Neural cell (in vitro differentiated cells): ENCODE measurements around the gene TECPR2. TPM values are rescaled to one million over a fixed set of nuclear protein-coding genes. Genes with fewer than 3 reads are reported as not detected.

Experiments
- H2AFZ ChIP-seq: fragments of 200-600, 300-800 bp; sonication (generic), shearing (Covaris generic); 2 replicates; pipeline ENCODE4 v1.6.0; 2014; ENCODE audit warnings: low read depth, mild to moderate bottlenecking, antibody characterized with exemption, low read length, moderate library complexity
- H3F3A ChIP-seq: fragments of 200-600 bp; shearing (Covaris generic); 2 replicates; pipeline ENCODE4 v1.6.1; 2016; ENCODE audit warnings: mild to moderate bottlenecking, moderate library complexity, mixed read lengths, antibody characterized with exemption, low read length; ENCODE audit not compliant: insufficient read depth, poor library complexity, severe bottlenecking
- H3K27ac ChIP-seq: fragments of 200-600, 300-800 bp; sonication (generic), shearing (Covaris generic); 2 replicates; pipeline ENCODE4 v1.5.1; 2014; ENCODE audit warnings: mild to moderate bottlenecking, low read length, moderate library complexity
- H3K27me3 ChIP-seq: fragments of 300-800, 200-600 bp; sonication (generic), shearing (Covaris generic); 2 replicates; pipeline ENCODE4 v1.6.0; 2014; ENCODE audit warnings: mild to moderate bottlenecking, low read depth, low read length, moderate library complexity; ENCODE audit not compliant: insufficient read depth
- H3K36me3 ChIP-seq: fragments of 300-800, 200-600 bp; sonication (generic), shearing (Covaris generic); 2 replicates; pipeline ENCODE4 v1.5.1; 2014; ENCODE audit warnings: mild to moderate bottlenecking, antibody characterized with exemption, low read length, moderate library complexity; ENCODE audit not compliant: insufficient read depth
- H3K4me2 ChIP-seq: fragments of 300-800, 200-600 bp; sonication (generic), shearing (Covaris generic); 2 replicates; pipeline ENCODE4 v1.6.0; 2014; ENCODE audit warnings: mild to moderate bottlenecking, low read length
- H3K4me3 ChIP-seq: fragments of 300-800, 200-600 bp; sonication (generic), shearing (Covaris generic); 2 replicates; pipeline ENCODE4 v1.5.1; 2014; ENCODE audit warnings: mild to moderate bottlenecking, low read length, moderate library complexity
- H3K79me2 ChIP-seq: fragments of 200-600 bp; shearing (Covaris generic); replicated peaks from 2 replicates; pipeline ENCODE4 v1.6.0; 2014; ENCODE audit warnings: mild to moderate bottlenecking, low read length, moderate library complexity; ENCODE audit not compliant: insufficient read depth
- H3K9ac ChIP-seq: fragments of 300-800, 200-600 bp; sonication (generic), shearing (Covaris generic); 2 replicates; pipeline ENCODE4 v1.6.1; 2016; ENCODE audit warnings: mild to moderate bottlenecking, low read length, mixed read lengths
- H3K9me2 ChIP-seq: fragments of 200-600 bp; shearing (Covaris generic); 2 replicates; pipeline ENCODE4 v1.6.1; 2016; ENCODE audit warnings: mild to moderate bottlenecking, low read length, mixed read lengths; ENCODE audit not compliant: insufficient read depth
- H3K9me3 ChIP-seq: fragments of 200-600, 300-800 bp; sonication (generic), shearing (Covaris generic); 2 replicates; pipeline ENCODE4 v1.6.1; 2016; ENCODE audit warnings: mild to moderate bottlenecking, mixed run types, low read length, moderate library complexity, mixed read lengths
- H4K20me1 ChIP-seq: fragments of 200-600 bp; shearing (Covaris generic); 2 replicates; pipeline ENCODE4 v1.6.1; 2016; ENCODE audit warnings: mild to moderate bottlenecking, mixed run types; ENCODE audit not compliant: insufficient read depth
- CTCF ChIP-seq: fragments of 450-650 bp; IDR thresholded peaks from 2 replicates; pipeline ENCODE4 v1.5.1; 2014; ENCODE audit warnings: antibody characterized with exemption, mild to moderate bottlenecking, moderate library complexity; ENCODE audit not compliant: poor library complexity, severe bottlenecking
- EP300 ChIP-seq: fragments of 450-650 bp; conservative IDR thresholded peaks from 2 replicates; pipeline ENCODE4 v1.6.1; 2014; ENCODE audit warnings: antibody characterized with exemption, mild to moderate bottlenecking, moderate library complexity; ENCODE audit not compliant: poor library complexity, severe bottlenecking
- EZH2 ChIP-seq: fragments of 200-600, 300-800 bp; shearing (Covaris generic), sonication (generic); IDR thresholded peaks from 2 replicates; pipeline ENCODE4 v1.6.1; 2014; ENCODE audit warnings: antibody characterized with exemption, low read length, borderline replicate concordance, mild to moderate bottlenecking; ENCODE audit not compliant: insufficient read depth, poor library complexity, severe bottlenecking
- MXI1 ChIP-seq: fragments of 450-650 bp; conservative IDR thresholded peaks from 2 replicates; pipeline ENCODE4 v1.6.1; 2014; ENCODE audit warnings: antibody characterized with exemption, mild to moderate bottlenecking; ENCODE audit not compliant: poor library complexity, severe bottlenecking
- POLR2AphosphoS5 ChIP-seq: IDR thresholded peaks from 2 replicates; pipeline ENCODE4 v1.6.1; 2012
- RAD21 ChIP-seq: fragments of 450-650 bp; conservative IDR thresholded peaks from 2 replicates; pipeline ENCODE4 v1.6.1; 2014; ENCODE audit warnings: antibody characterized with exemption, mild to moderate bottlenecking, moderate library complexity
- REST ChIP-seq: IDR thresholded peaks from 2 replicates; pipeline ENCODE4 v1.6.1; 2012; ENCODE audit warnings: borderline replicate concordance
- SMC3 ChIP-seq: fragments of 450-650 bp; conservative IDR thresholded peaks from 2 replicates; pipeline ENCODE4 v1.6.1; 2014; ENCODE audit warnings: antibody characterized with exemption, mild to moderate bottlenecking, moderate library complexity; ENCODE audit not compliant: poor library complexity
- TAF1 ChIP-seq: IDR thresholded peaks from 2 replicates; pipeline ENCODE4 v1.6.1; 2012; ENCODE audit warnings: low read depth
- polyA plus RNA-seq: library from polyadenylated mRNA; depleted of rRNA; stranded (reverse); fragments of >200 nt; gene quantifications from 2 replicates; pipeline ENCODE4 v1.2.3, GENCODE V29; 2014

The TECPR2 gene
- polyA plus RNA-seq, 1 donor from 2014 or later, result 7.0 TPM

GRCh38 chr14:102353126-102353619 lies 9.6 kb upstream of the TECPR2 start:
- H3K4me3 ChIP-seq, result no peak overlapping the region
- TF ChIP-seq POLR2AphosphoS5 (no peak), TAF1 (no peak), EZH2 (no peak), EP300 (no peak), MXI1 (no peak), REST (no peak), RAD21 (no peak), SMC3 (no peak), CTCF (no peak)
- peaks cover 5% of the 10 kb centered on the region for H3K36me3 ChIP-seq
- no peaks in the 10 kb centered on the region for H3K27me3 ChIP-seq
- H3K9me3 ChIP-seq, result no peaks in the 10 kb centered on the region
- no peak overlapping the region for H3K4me2 ChIP-seq
- no peak overlapping the region for H3K9ac ChIP-seq
- no peaks in the 10 kb centered on the region for H3F3A ChIP-seq
- H3K79me2 ChIP-seq, result no peaks in the 10 kb centered on the region
- H4K20me1 ChIP-seq, result no peaks in the 10 kb centered on the region
- H3K9me2 ChIP-seq, result no peaks in the 10 kb centered on the region
- H3K27ac ChIP-seq, result no peak overlapping the region
- no peak overlapping the region for H2AFZ ChIP-seq

- TF ChIP-seq MXI1, result no peak
- TF ChIP-seq EP300, result no peak
- TF ChIP-seq CTCF, result no peak
- TF ChIP-seq TAF1, result no peak
- no peak for TF ChIP-seq SMC3
- no peak for TF ChIP-seq RAD21
- TF ChIP-seq EZH2, result no peak
- TF ChIP-seq POLR2AphosphoS5, result no peak
- no peak for TF ChIP-seq REST
- no peak overlapping the region for H3K27ac ChIP-seq
Measured at GRCh38 chr14:102356280-102356679, 6.5 kb upstream of the TECPR2 start.

More at GRCh38 chr14:102356280-102356679, 6.5 kb upstream of the TECPR2 start:
- no peak overlapping the region for H3K4me2 ChIP-seq
- no peaks in the 10 kb centered on the region for H4K20me1 ChIP-seq
- no peaks in the 10 kb centered on the region for H3K79me2 ChIP-seq
- H3K9me3 ChIP-seq, result no peaks in the 10 kb centered on the region
- no peak overlapping the region for H3K4me3 ChIP-seq
- H2AFZ ChIP-seq, result no peak overlapping the region
- H3F3A ChIP-seq, result no peaks in the 10 kb centered on the region
- H3K36me3 ChIP-seq, result peaks cover 5% of the 10 kb centered on the region
- no peaks in the 10 kb centered on the region for H3K27me3 ChIP-seq
- H3K9ac ChIP-seq, result no peak overlapping the region
- no peaks in the 10 kb centered on the region for H3K9me2 ChIP-seq
